GM20431 (cell line): ENCODE measurements around the gene MAFG.

Experiments used
- in situ Hi-C: fragments of 300-500 bp; cut with MseI, MboI; formaldehyde crosslinking; loops from one replicate; pipeline ENCODE4 v1.15.0; 2020; ENCODE audit warnings: low sequenced_read_pairs; ENCODE audit not compliant: unreplicated experiment

The MAFG gene

DNA sequence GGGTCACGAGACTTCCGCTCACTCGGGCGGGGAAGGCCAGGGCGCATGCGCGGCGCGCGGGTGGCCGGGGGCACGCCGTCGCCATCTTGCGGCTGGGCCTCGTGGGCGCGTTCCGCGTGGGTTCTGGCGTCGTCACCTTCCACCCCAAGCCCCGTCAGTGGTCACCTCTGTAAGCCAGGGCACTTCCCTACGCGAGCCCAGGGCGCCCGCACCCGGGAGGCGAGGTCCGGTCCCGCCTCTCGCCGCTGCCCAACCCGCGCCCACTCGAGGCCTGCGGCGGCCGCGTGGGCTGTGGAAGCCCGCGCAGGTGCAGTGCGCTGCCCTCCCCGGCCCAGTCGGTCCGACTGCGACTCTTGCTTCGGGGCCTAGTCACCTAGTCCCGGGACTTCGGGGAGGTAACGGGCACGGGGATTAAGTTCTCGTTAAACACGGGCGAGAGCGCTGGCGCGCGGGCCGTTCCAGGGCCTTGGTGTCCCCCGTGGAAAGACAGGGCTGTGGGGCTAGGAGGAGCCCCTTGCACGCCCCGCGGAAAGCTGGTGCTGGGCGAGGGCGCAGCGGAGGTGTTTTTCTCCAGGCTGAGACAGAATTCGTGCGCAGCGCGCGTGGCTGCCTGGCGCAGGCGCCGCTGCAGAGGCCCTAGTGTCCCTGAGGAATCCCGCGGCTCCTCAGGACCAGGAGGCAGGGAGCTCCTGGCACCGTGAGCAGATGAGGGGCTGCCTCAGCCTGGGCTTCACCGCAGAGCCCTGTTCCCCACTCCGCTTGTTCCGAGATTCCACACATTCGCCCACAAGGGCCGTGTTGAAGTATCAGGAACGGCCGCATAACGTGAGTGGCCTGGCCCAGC is 55.9 kb downstream of the MAFG start:
- in situ Hi-C loops = no loop called here

GRCh38 chr17:81870981-81871386 is 56.6 kb downstream of the MAFG start, which contains the start of gene ARHGDIA:
TSS of gene ARHGDIA (minus strand) at chr17:81871337. CDS start at chr17:81869930, 1,407 bp downstream.
- in situ Hi-C loops = no loop called here

DNA sequence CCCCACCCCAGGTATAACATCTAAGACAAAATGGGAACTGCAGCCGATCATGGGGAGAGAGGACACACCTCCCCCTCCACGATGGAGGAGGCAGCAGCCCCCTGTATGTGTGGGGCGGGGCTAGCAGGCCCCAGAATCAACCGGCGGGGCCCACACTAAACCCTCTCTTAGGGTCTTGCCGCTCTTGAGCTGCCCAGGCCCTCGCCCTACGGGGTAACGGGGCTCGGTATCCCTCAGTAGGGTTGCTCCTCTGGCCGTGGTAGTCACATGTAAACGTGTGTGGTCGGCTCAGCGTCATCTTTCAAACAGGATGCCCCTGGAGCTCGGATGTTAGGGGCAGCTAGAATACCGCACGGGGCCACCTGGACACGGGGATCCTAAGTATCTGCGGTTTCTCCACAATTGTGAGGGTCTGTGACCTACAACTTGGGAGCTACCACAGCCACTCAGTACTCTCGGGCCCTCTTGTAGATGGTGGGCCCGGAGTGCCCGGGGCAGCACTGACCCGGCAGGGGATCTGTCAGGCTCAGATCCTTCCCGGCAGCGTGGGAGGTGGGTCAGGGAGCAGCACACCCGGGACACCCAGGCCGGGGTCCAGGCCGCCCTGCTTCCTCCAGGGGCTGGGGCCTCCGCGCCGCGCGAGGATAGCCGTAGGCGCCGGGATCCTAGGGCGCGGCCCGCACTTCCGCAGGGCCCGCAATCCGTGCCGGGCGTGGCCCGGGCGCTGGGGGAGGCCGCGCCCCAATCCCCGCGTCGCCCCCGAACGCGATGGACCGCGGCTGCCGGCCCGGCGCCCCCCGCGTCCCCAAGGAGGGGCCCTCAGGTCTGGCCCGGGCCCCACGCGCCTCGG is 57.2 kb downstream of the MAFG start:
- in situ Hi-C loops = no loop called here

DNA sequence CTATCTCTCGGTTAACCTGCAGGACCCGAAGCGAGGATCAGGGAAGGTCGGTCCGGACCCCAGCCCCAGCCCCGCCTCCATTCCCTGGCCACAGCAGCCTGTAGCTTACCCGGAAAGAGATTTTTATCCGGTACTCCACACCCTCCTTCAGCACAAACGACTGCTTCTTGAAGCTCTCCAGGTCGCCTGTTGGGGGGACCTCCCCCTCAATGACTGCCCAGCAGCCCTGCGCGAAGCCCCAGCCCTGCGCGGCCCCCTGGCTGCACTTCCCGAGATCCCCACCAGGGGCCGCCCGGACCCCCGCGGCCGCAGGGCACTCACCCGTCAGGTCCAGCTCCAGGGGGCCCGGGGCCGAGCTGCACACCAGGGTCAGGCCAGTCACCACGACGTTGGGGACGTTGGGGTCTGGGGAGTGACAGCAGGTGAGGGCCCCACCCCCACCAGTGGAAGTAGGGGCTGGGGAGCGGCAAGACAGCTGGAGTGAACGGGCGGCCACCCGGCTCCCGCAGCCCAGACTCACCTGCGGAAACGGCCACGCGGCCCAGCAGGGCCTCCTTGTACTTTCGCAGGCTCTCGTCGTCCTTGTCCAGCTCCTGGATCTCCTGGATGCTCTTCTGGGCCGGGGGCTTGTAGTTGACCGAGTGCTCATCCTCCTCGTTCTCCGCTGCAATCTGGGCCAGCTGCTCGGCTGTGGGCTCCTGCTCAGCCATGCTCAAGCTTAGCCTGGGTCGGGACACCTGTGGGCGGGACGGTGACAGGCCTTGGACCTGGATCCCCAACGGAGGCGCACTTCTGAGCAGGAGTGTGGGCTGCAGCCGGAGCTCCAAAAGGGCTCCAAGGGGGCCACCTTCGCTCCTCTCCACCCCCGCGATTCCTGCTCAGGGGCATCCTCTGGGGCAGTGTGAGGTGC is 58.1 kb downstream of the MAFG start:
- in situ Hi-C loops = no loop called here

DNA sequence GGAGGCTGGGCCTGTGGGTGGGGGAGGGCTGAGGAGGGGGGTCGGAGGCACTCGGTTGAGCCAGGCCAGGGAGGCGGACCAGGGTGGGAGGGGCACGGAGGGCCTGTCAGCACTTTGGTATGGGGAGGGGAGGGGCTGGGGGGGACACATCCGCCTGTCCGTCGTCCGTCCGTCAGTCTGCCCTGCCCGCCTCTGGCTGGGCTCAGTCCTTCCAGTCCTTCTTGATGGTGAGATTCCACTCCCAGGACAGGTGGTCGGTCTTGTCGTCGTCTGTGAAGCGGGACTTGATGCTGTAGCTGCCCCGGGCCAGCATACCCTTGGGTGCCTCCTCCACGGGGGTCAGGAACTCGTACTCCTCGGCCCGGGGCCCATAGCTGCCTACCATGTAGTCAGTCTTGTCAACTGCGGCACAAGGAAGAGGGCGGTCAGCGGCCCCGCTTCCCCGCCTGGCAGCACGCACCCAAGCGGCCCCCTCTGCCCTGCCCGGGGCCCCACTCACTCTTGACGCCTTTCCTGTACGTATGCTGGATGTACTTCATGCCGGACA is 58.8 kb downstream of the MAFG start:
- in situ Hi-C loops = no loop called here
